ENCODE results near the gene MYO1F.
"Not testable (repeated sequence)": the region's sequence is repeated elsewhere in the genome, so short reads cannot be mapped to it uniquely, and the experiment has no call there.

MYO1F gene

DNA sequence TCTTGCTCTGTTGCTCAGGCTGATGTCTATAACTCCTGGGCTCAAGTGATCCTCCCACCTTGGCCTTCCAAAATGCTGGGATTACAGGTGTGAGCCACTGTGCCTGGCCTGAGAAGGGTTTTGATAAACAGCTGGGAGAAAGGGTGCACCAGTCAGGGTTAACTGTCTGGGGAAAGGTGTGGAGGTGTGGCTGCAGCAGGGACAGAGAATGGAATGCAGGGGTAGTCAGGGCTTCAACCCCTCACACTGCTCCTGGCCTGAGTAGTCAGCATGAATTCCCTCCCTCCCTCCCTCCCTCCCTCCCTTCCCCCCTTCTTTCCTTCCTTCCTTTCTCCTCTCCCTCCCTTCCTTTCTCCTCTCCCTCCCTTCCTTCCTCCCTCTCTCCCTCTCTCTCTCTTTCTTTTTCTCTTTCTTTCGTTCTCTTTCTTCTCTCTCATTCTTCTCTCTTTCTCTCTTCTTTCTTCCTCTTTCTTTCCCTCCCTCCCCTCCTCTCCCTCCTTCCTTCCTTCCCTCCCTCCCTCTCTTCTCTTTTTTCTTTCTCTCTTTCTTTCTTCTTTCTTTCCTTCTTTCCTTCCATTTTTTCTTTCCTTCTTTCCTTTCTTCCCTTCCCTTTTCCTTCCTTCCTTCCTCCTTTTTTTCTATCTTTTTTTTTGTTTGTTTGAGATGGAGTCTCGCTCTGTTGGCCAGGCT, 16.0 kb downstream of the MYO1F start:
- FAIRE-seq = no peak

DNA sequence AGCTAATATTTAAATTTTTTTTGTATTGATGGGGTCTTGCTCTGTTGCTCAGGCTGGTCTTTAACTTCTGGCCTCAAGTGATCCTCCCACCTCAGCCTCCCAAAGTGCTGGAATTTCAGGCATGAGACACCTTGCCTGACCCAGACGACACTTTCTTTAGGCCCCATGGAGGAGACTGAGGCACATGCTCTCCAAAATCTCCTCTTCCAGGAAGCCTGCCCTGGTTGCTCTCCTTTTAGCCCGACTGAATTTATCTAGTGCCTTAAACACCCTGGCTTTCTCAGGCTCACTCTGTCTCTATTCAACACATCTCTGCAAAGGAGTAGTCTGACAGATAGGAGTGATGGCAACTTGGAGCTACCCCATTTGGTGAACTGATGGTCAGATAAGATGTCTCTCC, 18.9 kb downstream of the MYO1F start:
- FAIRE-seq = no peak

DNA sequence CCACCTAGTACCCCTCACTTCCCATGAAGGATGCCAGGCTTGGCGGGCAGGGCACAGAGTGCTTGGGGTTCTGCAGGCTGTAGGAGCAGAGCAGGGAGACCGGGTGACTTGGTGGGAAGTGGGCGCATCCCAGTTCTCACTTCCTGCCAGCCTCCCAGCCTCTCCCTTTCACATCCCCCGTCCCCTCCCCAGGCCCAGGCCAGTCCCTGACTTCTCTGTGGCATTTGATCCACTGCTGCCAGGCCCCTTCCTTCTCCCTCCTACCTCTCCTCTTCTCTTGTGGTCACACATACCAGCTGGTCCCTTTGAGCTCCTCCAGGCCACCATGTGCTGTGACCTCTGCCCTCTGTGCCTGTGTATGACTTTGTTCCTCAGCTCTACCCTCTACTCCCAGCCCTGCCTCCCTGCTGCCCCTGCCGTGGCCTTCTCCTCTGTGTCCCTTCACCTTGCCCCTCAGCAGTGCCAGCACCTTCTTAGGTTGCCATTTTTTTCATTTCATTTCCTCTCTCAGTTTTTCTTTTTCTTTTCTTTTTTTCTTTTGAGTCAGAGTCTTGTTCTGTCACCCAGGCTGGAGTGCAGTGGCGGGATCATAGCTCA, 19.5 kb downstream of the MYO1F start:
- FAIRE-seq = no peak

DNA sequence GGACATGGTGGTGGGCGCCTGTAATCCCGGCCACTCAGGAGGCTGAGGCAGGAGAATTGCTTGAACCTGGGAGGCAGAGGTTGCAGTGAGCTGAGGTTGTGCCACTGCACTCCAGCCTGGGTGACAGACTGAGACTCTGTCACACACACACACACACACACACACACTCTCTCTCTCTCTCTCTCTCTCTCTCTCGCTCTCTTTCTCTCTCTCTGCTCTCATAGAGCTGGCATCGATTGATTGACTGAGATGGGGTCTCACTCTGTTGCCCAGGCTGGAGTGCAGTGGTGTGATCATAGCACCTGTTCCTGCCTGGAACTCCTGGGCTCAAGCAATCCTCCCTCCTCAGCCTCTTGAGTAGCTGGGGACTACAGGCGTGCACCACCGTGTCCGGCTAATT, 23.5 kb downstream of the MYO1F start:
- FAIRE-seq = not testable (repeated sequence)

DNA sequence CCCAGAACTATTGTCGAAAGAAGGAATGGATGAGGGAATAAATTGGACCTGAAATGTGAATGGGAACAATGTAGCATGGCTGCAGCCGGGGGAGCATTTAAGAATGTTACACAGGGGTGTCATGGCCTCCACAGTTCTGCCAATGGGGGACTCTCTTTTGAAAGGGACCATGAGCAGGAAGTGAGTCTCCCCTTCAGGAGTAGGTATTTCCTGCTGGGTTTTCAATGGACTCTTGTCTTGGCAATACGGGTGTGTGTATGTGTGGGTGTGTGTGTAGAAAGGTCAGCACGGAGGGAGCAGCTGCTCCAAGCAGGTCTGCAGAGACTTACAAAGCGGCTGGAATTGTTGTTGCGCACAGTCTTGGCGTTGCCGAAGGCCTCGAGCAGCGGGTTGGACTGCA, 24.4 kb downstream of the MYO1F start:
- no peak for FAIRE-seq

DNA sequence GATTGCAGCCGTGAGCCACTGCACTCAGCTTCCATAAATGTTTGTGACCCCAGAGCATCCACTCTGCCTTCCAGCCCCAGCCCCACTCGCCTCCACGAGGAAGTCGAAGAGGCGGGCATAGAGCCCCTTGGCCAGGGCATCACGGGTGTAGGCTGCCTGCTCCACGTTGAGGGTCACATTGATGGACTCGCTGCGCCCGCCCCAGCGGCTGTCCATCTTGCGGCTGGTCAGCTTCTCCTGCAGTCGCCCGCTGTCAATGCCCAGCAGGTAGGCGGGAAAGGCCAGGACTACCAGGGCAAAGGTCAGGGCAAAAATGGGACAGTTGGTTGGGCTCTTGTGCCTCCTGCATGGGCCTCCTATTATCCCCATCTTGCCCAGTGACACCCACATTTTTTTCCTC, 27.2 kb downstream of the MYO1F start:
- FAIRE-seq = no peak

DNA sequence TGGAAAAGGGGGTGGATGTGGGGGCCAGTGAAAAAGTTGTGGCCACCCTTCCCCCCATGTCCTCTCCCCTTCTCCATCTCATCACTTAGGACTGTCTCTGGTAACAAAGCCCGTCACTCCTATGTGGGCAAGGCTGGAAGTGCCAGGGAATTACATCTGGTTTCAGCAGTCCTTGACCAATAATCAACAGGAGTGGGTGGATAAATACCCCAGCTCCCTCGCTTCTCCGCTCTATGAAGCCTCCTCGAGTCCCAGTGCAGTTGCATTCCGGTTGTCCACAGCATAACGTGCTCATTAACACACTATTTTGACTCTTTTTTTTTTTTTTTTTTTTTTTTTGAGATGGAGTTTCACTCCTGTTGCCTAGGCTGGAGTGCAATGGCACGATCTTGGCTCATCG, 31.5 kb downstream of the MYO1F start:
- no peak for FAIRE-seq

DNA sequence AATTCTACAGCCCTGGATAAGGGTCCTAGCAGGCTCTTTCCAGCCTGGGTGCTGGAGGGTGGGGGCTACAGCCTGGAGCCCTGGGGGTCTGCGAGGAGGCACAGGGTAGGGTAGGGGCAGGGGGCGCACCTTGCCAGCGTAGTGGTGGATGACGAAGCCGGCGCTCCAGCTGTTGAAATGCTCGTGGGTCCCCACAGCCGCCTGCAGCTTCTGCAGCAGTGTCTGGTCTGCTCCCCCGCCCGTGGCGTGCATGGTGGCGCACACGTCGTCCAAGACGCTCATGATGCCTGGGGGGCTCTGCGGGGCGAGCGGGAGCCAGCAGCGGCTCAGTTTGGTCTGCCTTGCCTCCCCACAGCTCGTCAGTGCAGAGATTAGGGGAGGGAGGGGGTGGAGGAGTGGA, 33.1 kb downstream of the MYO1F start:
- FAIRE-seq = no peak

DNA sequence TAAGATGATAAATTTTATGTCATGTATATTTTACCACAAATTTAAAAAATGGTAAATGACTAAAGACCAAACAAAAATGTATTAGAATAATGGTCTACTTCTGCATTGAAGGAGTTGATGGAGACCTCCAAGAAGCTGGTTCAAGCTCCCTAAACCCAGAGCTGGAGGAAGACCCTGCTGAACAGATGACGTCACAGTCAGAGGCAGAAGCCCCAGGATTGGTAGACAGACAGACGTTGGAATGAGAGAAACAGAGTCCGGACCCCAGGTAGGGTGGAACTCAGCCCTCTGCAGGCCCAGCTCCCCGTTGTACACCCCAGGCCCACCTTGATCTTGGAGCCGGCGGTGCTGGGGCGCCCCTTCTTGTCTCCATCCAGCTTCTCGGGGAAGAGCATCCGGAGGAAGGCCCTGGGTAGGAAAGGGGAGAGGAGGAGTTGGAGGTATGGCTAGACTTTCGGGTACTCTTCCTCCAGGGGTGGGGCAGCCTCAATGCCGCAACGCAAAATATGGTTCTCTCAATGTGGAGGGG, 37.6 kb downstream of the MYO1F start:
- FAIRE-seq = no peak

DNA sequence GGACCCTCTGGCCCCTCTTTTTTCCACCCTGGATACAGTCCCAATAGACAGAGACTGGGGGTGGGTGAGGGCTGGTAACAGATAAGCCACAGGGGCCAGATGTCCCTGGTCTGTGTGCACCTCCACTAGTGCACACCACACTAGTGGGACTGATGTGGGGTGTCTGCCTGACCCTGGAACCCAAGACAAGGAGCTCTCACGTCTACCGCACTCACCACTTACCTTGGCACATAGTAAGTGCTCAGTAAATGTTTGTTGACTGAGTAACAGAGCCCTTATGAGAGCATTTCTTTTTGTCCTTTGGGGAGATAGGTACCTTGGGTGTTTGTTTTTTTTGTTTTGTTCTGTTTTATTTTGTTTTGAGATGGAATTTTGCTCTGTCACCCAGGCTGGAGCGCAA, 40.1 kb downstream of the MYO1F start:
- no peak for FAIRE-seq

DNA sequence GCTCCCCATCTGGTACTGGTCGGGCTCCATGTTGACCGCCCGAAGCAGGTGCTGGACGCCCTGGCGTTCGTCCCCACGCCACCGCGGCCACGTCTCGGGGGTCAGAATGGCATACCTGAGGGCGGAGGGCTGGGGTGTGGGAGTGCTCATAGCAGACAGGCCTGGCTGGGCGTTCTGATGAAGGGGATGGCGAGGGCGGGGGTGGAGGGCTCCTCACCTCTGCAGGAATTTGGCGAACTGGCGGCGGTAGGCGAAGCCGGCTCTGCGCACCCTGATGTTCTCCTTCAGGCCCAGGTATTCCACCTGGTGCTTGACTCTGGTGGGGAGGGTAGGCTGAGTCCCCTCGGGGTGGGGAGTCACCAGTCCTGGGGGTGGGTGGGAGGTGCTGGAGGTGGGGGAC, 41.0 kb downstream of the MYO1F start:
- FAIRE-seq = no peak

DNA sequence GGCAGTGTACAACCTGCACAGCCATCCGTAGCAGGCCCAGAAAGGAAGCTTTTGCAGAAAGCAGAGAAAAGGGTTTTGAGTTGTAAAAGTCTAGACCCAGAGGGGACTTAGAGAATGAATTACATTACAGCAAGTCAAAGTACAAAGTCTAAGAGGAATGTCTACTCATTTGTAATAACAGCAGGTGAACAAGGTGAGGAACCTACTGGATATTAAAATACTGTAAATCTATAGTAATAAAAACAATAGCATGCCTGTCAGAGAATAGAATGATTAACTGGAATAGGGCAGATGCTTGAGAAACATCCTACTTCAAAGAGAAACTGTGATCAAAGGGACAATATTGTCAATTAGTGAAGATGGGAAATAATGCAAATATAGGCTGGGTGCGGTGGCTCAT, 45.0 kb downstream of the MYO1F start:
- FAIRE-seq = no peak

DNA sequence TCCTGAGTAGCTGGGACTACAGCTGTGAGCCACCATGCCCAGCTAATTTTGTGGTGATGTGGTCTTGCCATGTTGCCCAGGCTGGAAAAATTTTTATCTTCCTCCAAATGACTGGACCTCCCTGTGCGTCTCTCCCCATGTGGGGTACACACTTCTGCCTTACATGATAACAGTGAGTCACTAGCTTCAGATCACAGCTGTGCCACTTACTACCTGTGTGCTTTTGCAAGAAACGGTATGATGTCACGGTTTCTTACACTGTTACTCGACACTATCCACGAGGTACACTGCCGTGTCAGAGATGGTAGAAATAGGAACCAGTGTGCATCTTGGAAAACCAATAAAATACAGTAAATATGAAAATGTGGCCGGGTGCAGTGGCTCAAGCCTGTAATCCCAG, 45.8 kb downstream of the MYO1F start:
- FAIRE-seq = no peak

DNA sequence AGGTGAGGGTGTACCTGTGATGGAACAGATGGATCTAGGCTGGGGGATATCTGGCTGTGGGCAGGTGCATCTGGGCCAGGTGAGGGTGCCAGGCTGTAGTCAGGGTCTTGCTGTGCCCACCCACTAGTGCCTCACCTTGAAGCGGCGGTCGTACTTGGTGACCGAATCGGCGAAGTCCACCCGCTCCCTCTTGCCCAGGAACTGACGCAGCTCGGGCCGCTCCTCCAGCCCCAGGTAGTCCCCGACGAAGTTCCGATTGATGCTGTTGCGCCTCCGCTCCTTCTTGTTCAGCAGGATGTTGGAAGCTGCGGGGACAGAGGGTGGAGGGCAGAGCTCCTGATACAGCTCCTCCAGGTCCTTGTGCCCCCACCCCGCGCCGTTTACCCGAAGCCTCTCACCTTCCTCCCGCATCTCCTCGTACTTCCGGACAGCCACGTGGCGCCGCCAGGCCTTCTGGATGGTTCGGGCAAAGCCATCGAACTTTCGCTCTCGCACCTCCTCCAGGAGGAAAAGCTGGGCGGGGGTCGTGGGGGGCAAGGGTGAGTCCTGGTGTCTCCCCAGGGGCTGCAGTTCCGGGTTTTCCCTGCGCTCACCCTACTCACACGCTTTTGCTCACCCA, 47.1 kb downstream of the MYO1F start:
- FAIRE-seq = no peak

DNA sequence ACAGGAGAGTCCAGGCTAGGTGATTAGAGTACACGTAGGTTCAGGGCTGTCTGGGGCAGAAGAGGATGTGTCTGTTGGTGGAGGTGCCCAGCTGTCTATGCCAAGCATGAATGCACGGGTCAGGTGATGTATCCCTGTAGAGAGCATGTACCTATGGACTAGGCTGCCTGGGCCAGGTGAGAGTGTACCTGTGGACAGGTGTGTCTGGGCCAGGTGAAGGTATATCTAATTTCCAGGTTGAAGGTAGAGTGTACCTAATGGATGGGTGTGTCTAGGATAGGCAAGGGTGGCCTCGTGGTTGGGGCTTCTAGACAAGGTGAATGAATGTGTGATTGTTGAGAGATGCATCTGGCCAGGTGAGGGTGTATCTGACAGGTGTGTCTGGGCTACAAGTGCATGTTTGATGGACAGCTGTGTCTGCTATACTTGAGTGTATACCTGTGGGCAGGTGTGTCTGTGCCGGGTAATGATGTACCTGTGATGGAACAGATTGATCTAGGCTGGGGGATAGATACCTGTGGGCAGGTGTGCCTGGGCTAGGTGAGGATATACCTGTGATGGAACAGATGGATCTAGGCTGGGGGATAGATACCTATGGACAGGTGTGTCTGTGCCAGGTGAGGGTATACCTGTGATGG, 47.8 kb downstream of the MYO1F start:
- FAIRE-seq = no peak

DNA sequence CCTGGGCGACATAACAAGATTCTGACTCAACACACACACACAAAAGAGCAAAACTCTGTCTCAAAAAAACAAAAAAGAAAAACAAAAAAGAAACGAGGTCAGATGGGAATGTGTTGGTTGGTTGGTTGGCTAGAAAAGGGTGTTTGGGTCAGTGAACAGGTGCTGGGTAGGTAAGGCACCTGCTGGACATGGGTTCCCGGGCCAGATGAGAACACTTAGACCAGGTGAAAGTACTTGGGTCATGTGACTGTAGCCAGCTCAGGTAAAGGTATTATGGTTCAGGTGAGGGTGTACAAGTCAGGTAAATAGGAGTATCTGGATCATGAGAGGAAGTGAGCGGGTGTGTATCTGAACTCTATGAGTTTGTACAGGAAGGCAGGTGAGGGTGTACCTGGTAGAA, 48.7 kb downstream of the MYO1F start:
- FAIRE-seq = no peak

DNA sequence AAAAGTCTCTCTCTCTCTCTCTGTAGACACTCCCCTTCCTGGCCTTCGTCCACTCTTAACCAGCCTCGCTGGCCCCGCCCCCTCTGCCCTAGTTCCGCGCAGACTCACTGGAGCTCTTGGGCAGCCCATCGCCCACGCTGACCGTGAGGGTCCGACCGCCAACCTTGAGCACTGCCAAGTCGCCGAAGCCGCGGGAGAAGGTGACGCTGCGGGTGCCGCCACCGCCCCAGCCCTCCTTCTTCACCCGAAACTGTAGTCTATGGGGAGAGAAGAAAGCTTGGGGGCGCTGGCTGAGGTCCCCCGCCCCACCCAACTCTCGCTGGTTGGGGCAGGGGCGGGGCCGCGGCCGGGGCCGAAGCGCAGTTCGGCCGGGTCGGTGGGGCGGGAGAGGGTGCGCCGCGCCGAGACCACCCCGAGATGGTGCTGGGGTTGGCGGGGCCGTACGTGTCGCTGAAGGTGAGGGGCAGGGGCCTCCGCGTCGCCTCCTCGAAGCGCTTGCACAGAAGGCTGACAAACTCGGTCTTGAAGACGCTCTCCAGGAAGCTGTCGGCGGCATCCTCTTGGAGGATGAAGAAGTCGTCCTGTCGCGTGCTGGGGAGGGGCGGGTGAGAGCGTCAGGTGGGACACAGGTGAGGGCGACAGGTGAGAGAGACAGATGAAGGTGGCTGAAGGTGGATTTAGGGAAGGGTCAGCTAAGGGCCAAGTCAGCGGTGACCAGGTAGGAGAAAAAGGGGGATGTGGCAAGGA, 50.7 kb downstream of the MYO1F start:
- peak; percentile 84 for FAIRE-seq

DNA sequence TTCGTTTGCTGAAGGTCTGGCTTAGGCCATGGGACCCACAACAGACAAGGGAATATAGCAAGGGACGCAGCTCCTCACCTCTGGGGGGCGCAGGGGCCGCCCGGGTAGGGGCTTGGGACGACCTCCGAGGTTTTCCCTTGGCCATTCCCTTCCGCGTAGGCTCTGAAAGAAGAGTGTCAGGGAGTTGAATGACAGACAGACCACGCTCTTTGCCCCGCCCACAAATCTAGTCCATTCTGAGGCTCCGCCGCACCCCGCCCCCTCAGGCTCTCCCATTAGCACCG, 51.9 kb downstream of the MYO1F start:
- FAIRE-seq = no peak

DNA sequence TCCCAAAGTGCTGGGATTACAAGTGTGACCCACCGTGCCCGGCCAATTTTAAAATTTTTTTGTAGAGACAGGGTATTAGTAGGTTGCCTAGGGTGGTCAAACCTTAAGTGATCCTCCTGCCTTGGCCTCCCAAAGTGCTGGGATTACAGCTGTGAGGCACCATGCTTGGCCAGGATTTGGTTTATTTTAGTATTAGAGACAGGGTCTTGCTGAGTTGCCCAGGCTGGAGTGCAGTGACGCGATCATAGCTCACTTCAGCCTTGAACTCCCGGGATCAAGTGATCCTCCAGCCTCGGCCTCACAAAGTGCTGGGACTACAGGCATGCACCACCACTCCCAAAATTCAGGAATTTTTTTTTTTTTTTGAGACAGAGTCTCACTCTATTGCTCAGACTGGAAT, 57.9 kb downstream of the MYO1F start:
- FAIRE-seq = no peak

DNA sequence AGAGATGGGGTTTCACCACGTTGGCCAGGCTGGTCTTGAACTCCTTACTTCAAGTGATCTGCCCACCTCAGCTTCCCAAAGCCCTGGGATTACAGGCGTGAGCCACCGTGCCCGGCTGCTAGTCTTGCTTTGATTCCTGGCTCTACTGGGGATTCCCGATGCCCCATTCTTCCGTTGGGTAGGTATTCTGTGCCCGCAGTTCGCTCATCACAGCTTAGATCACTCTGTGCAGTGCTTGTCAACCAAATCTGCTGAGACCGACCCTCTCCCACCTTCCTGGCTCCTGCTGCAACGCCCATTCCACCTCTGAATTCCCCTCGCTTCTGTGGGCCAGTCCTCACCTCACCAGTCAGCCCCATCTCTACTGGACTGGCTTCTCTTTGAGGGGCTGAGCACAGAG, 58.7 kb downstream of the MYO1F start:
- FAIRE-seq = no peak

DNA sequence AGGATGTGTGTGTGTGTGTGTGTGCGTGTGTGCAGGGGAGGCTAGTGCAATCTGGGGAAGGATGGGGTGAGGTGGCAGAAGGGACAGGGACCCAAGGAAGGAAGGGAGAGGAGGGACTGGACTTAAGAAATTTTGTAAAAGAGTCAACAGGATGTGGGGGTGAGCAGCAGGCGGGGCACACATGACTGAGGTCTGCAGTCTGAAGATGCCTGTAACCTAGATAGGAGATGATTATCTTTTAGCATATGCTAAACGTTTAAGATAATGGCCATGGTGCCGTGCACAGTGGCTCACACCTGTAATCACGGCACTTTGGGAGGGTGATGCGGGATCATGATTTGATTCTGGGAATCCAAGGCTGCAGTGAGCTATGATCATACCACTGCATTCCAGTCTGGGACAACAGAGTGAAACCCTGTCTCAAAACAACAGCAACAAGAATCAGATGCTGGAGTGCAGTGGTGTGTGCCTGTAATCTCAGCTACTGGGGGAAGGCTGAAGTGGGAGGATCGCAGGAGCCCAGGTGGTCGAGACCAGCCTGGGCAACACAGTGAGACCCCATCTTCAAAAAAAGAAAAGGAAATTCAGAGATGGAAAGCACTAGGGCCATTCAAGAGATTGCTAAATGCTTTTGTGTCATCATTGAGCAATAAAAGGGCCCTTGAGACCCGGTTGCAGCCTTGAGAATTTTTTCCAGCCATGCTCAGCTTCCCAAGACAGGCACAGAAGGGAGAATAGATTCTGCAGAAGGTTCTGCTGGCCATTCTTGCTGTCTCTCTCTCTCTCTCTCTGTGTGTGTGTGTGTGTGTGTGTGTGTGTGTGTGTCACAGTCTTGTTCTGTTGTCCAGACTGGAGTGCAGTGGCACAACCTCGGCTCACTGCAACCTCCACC, 59.4 kb downstream of the MYO1F start:
- FAIRE-seq = no peak

DNA sequence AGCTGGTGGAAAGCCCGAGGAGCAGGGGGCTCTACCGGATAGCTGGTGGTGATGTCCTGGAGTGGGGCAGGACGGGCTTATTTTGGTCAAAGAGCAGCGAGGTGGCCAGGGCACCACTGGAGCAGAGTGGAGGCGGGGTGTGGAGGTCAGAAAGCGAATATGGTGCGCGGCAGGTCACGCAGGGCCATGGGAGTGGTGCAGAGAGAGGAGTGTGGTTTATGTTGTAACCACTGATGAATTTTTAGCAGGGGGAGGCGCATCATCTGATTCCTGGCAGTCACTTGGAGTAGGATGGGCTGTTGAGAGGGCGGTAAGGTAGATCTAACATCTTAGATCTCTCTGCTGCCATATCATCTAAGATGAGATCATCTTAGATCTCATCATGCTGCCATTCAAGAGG, 61.9 kb downstream of the MYO1F start:
- no peak for FAIRE-seq

All from A204.1 (cell line).